Measurements from ENCODE around the gene CEP170B. TPM values are rescaled to one million over a fixed set of nuclear protein-coding genes. Genes with fewer than 3 reads are reported as not detected.

The CEP170B gene
- total RNA-seq, 4 donors from 2014 or later: 42.1 to 112 (median 83.8) TPM

GRCh38 chr14:104924421-104925213 is 59.5 kb downstream of the CEP170B start, which contains the start of gene PLD4:
Gene PLD4 (plus strand): TSS chr14:104924879. CDS start chr14:104927141, 2,262 bp downstream.
- TF ChIP-seq CTCF (IDR thresholded peaks at IDR 0.05) (no peak), POLR2A (IDR thresholded peaks at IDR 0.05) (no peak)
- no peaks in the 10 kb centered on the region for H3K36me3 ChIP-seq
- peak within 1 kb of the TSS in 2 of 4 donors; percentile 43 to 84 for H3K27ac ChIP-seq
- H3K9me3 ChIP-seq: peaks cover 0 to 5% (median 0%) of the 10 kb centered on the region in 4 donors
- H3K4me1 ChIP-seq: peaks cover 0 to 18% (median 0%) of the 10 kb centered on the region in 4 donors
- H3K4me3 ChIP-seq: peak within 1 kb of the TSS in 2 of 4 donors; percentile 8 to 32
- peak in 1 of 3 donors; percentile 69 for DNase-seq
- no peaks in the 10 kb centered on the region for H3K27me3 ChIP-seq

- Histone ChIP-seq H3K9me3 (peaks cover 0 to 5% (median 0%) of the 10 kb centered on the region in 4 donors), H3K4me3 (peak overlapping the region in 2 of 4 donors; percentile 8 to 32), H3K27ac (peak overlapping the region in 2 of 4 donors; percentile 43 to 84), H3K27me3 (no peaks in the 10 kb centered on the region), H3K4me1 (peaks cover 0 to 18% (median 0%) of the 10 kb centered on the region in 4 donors), H3K36me3 (no peaks in the 10 kb centered on the region)
- TF ChIP-seq POLR2A (IDR thresholded peaks at IDR 0.05) (no peak), CTCF (IDR thresholded peaks at IDR 0.05) (no peak)
- DNase-seq: no peak
These were observed 60.3 kb downstream of the CEP170B start for GRCh38 chr14:104925214-104925854.

- Histone ChIP-seq H3K36me3 (no peaks in the 10 kb centered on the region), H3K27me3 (no peaks in the 10 kb centered on the region), H3K9me3 (peaks cover 0 to 5% (median 0%) of the 10 kb centered on the region in 4 donors), H3K4me1 (peaks cover 0 to 18% (median 0%) of the 10 kb centered on the region in 4 donors), H3K4me3 (peak overlapping the region in 1 of 4 donors; percentile 32), H3K27ac (peak overlapping the region in 2 of 4 donors; percentile 43 to 84)
- peak in 1 of 3 donors; percentile 44 for DNase-seq
- TF ChIP-seq CTCF (IDR thresholded peaks at IDR 0.05) (no peak), POLR2A (IDR thresholded peaks at IDR 0.05) (no peak)
These were observed 61.0 kb downstream of the CEP170B start for GRCh38 chr14:104925855-104926609.

GRCh38 chr14:104926619-104927431 is 61.8 kb downstream of the CEP170B start:
- Histone ChIP-seq H3K4me3 (peak overlapping the region in 1 of 4 donors; percentile 32), H3K27ac (peak overlapping the region in 2 of 4 donors; percentile 43 to 84), H3K27me3 (no peaks in the 10 kb centered on the region), H3K36me3 (no peaks in the 10 kb centered on the region), H3K4me1 (peaks cover 0 to 18% (median 0%) of the 10 kb centered on the region in 4 donors), H3K9me3 (peaks cover 0 to 5% (median 0%) of the 10 kb centered on the region in 4 donors)
- peak; percentile 46 to 78 (median 77) for DNase-seq
- TF ChIP-seq POLR2A (IDR thresholded peaks at IDR 0.05): no peak
- TF ChIP-seq CTCF (IDR thresholded peaks at IDR 0.05): no peak
